NK-92 (cell line): ENCODE data around the gene KIAA0825.

ENCODE experiments used
- DNase-seq: peaks from one replicate; lab custom pipeline; 2025; ENCODE audit not compliant: unreplicated experiment; lab: John Stamatoyannopoulos, UW

Gene KIAA0825

GRCh38 chr5:94618493-94619328 lies at the start of gene KIAA0825, which contains the start of gene SLF1:
TSS of gene KIAA0825 (minus strand) at chr5:94618604. CDS start at chr5:94537126, 81,478 bp downstream.
TSS of gene SLF1 (plus strand) at chr5:94618669. CDS start at chr5:94628811, 10,142 bp downstream.
- DNase-seq: peak; percentile 42

- no peak for DNase-seq
Measured at GRCh38 chr5:94667937-94668336, 49.5 kb upstream of the KIAA0825 start.

- DNase-seq: no peak
Measured at GRCh38 chr5:94661086-94661485, 42.7 kb upstream of the KIAA0825 start.

- DNase-seq: no peak
Measured at GRCh38 chr5:94660506-94660905, 42.1 kb upstream of the KIAA0825 start.

- no peak for DNase-seq
Measured at GRCh38 chr5:94658272-94658671, 39.9 kb upstream of the KIAA0825 start.

- DNase-seq: no peak
Measured at GRCh38 chr5:94649874-94650273, 31.5 kb upstream of the KIAA0825 start.

GRCh38 chr5:94646758-94647157 lies 28.4 kb upstream of the KIAA0825 start:
- no peak for DNase-seq

GRCh38 chr5:94645053-94645452 lies 26.6 kb upstream of the KIAA0825 start:
- DNase-seq: no peak

GRCh38 chr5:94640176-94640575 lies 21.8 kb upstream of the KIAA0825 start:
- DNase-seq: no peak

- no peak for DNase-seq
Measured at GRCh38 chr5:94632024-94632423, 13.6 kb upstream of the KIAA0825 start.

- DNase-seq: no peak
Measured at GRCh38 chr5:94627191-94627590, 8.8 kb upstream of the KIAA0825 start.

GRCh38 chr5:94623877-94624276 lies 5.5 kb upstream of the KIAA0825 start:
- no peak for DNase-seq

GRCh38 chr5:94623011-94623410 lies 4.6 kb upstream of the KIAA0825 start:
- DNase-seq: no peak

GRCh38 chr5:94621763-94622162 lies 3.4 kb upstream of the KIAA0825 start:
- no peak for DNase-seq

GRCh38 chr5:94620256-94620655 lies 1.9 kb upstream of the KIAA0825 start:
- no peak for DNase-seq

GRCh38 chr5:94618029-94618492 lies 343 bp downstream of the KIAA0825 start:
- no peak for DNase-seq

GRCh38 chr5:94615862-94616261 lies 2.5 kb downstream of the KIAA0825 start:
- DNase-seq: no peak

GRCh38 chr5:94614156-94614805 lies 4.1 kb downstream of the KIAA0825 start:
- no peak for DNase-seq

GRCh38 chr5:94613583-94613982 lies 4.8 kb downstream of the KIAA0825 start:
- no peak for DNase-seq

- no peak for DNase-seq
Measured at GRCh38 chr5:94595281-94595840, 23.0 kb downstream of the KIAA0825 start.

- DNase-seq: no peak
Measured at GRCh38 chr5:94577466-94578245, 40.7 kb downstream of the KIAA0825 start.
